SU-DHL-6 (cell line): ENCODE measurements around the gene MTHFD2.

ENCODE experiments used
- H2AFZ ChIP-seq: fragments of 200-600 bp; sonication (generic); 2 replicates; pipeline ENCODE4 v1.6.1; 2014; ENCODE audit warnings: low read depth, mild to moderate bottlenecking, moderate library complexity, mixed read lengths, antibody characterized with exemption, low read length; ENCODE audit not compliant: severe bottlenecking
- H3F3A ChIP-seq: fragments of 200-600 bp; shearing (Covaris generic); 2 replicates; pipeline ENCODE4 v1.6.0; 2016; ENCODE audit warnings: antibody characterized with exemption, mild to moderate bottlenecking; ENCODE audit not compliant: insufficient read depth
- H3K27ac ChIP-seq: fragments of 200-600 bp; sonication (generic); 2 replicates; pipeline ENCODE4 v1.5.1; 2016; ENCODE audit warnings: low read depth, mild to moderate bottlenecking, low read length, moderate library complexity, mixed read lengths
- H3K27me3 ChIP-seq: fragments of 200-600 bp; sonication (generic), shearing (Covaris generic); 2 replicates; pipeline ENCODE4 v1.6.0; 2014; ENCODE audit warnings: mild to moderate bottlenecking, low read length
- H3K36me3 ChIP-seq: fragments of 200-600 bp; sonication (generic); 2 replicates; pipeline ENCODE4 v1.6.1; 2014; ENCODE audit warnings: mild to moderate bottlenecking, low read length, mixed read lengths
- H3K4me2 ChIP-seq: fragments of 300-600, 200-600 bp; shearing (Covaris generic), sonication (generic); 2 replicates; pipeline ENCODE4 v1.6.0; 2014; ENCODE audit warnings: low read length, low read depth, mild to moderate bottlenecking; ENCODE audit not compliant: poor library complexity, severe bottlenecking
- H3K4me3 ChIP-seq: fragments of 200-600 bp; sonication (generic); 2 replicates; pipeline ENCODE4 v1.5.1; 2014; ENCODE audit warnings: antibody characterized with exemption, low read length, mild to moderate bottlenecking, mixed read lengths; ENCODE audit not compliant: insufficient read depth, poor library complexity, severe bottlenecking
- H3K79me2 ChIP-seq: fragments of 200-600 bp; sonication (generic); 2 replicates; pipeline ENCODE4 v1.6.1; 2014; ENCODE audit warnings: mild to moderate bottlenecking, low read length, moderate library complexity; ENCODE audit not compliant: insufficient read depth
- H3K9ac ChIP-seq: fragments of 200-600 bp; sonication (generic); 2 replicates; pipeline ENCODE4 v1.7.0; 2014; ENCODE audit warnings: mild to moderate bottlenecking, low read length
- H3K9me2 ChIP-seq: fragments of 200-600 bp; sonication (generic); replicated peaks from 2 replicates; pipeline ENCODE4 v1.6.1; 2014; ENCODE audit warnings: low read length; ENCODE audit not compliant: insufficient read depth
- H3K9me3 ChIP-seq: fragments of 200-600 bp; sonication (generic); 2 replicates; pipeline ENCODE4 v1.6.1; 2014; ENCODE audit warnings: low read length, mixed read lengths; ENCODE audit not compliant: insufficient read depth
- H4K20me1 ChIP-seq: fragments of 200-600 bp; sonication (generic); 2 replicates; pipeline ENCODE4 v1.6.1; 2014; ENCODE audit warnings: low read depth, mild to moderate bottlenecking, antibody characterized with exemption, low read length, moderate library complexity, mixed read lengths
- EZH2phosphoT487 ChIP-seq: fragments of 200-600 bp; sonication (generic), shearing (Covaris generic); conservative IDR thresholded peaks from 2 replicates; pipeline ENCODE4 v1.6.1; 2018; ENCODE audit warnings: mild to moderate bottlenecking, antibody characterized with exemption, low read length, moderate library complexity, mixed read lengths
- TF ChIP-seq, protein P1 (sequence below): fragments of 200-600 bp; sonication (generic); IDR thresholded peaks from one replicate; pipeline ENCODE4 v1.5.1; 2017; ENCODE audit warnings: antibody characterized with exemption, mild to moderate bottlenecking, low read length, moderate library complexity; ENCODE audit not compliant: insufficient read depth, poor library complexity, severe bottlenecking

Gene MTHFD2

GRCh38 chr2:74219846-74220486 lies 21.6 kb downstream of the MTHFD2 start:
- Histone ChIP-seq H3K9ac (no peak overlapping the region), H3K4me2 (no peak overlapping the region), H3K79me2 (no peaks in the 10 kb centered on the region), H3K9me3 (no peaks in the 10 kb centered on the region), H3K4me3 (no peak overlapping the region), H4K20me1 (no peaks in the 10 kb centered on the region), H2AFZ (no peak overlapping the region), H3K36me3 (peaks cover 13% of the 10 kb centered on the region; the same call in 1 of the 2 replicates), H3K9me2 (no peaks in the 10 kb centered on the region), H3F3A (peaks cover 4% of the 10 kb centered on the region; the same call in 1 of the 2 replicates), H3K27me3 (no peaks in the 10 kb centered on the region), H3K27ac (no peak overlapping the region)
- TF ChIP-seq, protein P1, sequence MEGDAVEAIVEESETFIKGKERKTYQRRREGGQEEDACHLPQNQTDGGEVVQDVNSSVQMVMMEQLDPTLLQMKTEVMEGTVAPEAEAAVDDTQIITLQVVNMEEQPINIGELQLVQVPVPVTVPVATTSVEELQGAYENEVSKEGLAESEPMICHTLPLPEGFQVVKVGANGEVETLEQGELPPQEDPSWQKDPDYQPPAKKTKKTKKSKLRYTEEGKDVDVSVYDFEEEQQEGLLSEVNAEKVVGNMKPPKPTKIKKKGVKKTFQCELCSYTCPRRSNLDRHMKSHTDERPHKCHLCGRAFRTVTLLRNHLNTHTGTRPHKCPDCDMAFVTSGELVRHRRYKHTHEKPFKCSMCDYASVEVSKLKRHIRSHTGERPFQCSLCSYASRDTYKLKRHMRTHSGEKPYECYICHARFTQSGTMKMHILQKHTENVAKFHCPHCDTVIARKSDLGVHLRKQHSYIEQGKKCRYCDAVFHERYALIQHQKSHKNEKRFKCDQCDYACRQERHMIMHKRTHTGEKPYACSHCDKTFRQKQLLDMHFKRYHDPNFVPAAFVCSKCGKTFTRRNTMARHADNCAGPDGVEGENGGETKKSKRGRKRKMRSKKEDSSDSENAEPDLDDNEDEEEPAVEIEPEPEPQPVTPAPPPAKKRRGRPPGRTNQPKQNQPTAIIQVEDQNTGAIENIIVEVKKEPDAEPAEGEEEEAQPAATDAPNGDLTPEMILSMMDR = no peak
- no peak for TF ChIP-seq EZH2phosphoT487

DNA sequence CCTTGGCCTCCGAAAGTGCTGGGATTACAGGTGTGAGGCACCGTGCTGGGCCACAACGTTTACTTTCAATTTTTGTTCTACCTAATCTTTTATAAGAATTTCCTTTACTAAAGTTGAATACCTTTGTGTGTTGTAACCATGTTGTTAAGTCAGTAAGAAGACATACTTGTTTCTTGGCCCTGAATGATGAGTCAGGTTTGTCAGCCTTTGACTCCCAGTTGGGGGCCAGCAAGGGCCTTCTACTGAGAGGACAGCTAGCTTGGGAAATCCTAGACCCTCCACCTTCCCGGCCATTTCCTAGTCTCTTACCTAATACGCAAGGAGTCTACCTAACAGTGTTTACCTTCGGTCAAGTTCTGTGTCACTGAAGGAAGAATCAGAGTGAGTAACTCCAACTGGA lies 22.7 kb downstream of the MTHFD2 start:
- TF ChIP-seq EZH2phosphoT487 = no peak
- H3K79me2 ChIP-seq = no peaks in the 10 kb centered on the region

DNA sequence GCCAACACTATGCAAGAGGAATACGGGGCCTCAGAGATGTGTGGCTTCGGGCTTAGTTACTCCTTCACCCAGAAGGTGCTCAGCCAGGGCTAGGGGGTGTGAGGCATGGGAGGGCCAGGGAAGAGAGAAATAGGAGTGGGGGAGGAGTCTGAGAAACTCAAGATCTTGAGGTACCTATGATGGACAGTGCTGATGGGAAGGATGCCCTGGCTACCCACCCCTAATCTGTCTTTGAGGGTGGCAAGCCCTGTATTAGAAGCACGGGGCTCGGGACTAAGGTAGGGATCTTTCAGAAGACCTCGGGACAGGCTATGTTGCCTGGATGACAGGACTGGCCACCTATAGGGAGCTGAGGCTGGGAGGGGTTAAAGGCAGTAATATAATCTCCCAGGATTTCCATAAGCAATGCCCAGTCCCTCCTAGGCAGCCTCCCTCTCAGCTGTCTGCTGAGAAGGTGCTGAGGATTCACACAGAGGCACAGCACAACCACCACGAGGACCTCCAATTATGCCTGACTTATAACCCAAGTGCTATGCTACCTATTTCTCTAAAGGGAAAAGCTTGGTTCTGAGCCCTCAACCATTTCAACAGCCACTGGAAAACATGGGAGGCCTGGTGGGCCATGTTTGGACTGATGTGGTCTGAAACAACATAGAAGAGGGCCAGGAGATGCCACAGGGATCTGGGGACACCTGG lies 23.3 kb downstream of the MTHFD2 start:
- Histone ChIP-seq H3K27me3 (no peaks in the 10 kb centered on the region), H3K4me2 (no peak overlapping the region), H3K9me3 (no peaks in the 10 kb centered on the region), H3K27ac (no peak overlapping the region), H3K79me2 (no peaks in the 10 kb centered on the region), H4K20me1 (no peaks in the 10 kb centered on the region), H3K9ac (no peak overlapping the region), H2AFZ (no peak overlapping the region), H3K9me2 (no peaks in the 10 kb centered on the region), H3K36me3 (0 out of 2 replicates have a peak, but pooled peaks cover 4% of the 10 kb centered on the region), H3F3A (no peaks in the 10 kb centered on the region; the same call in 1 of the 2 replicates), H3K4me3 (no peak overlapping the region)
- no peak for TF ChIP-seq EZH2phosphoT487
- TF ChIP-seq, protein P1 = no peak

More for the DNA sequence above, 22.7 kb downstream of the MTHFD2 start:
- Histone ChIP-seq H3K27me3 (no peaks in the 10 kb centered on the region), H3K4me3 (no peak overlapping the region), H3F3A (peaks cover under 1% of the 10 kb centered on the region; the same call in 1 of the 2 replicates), H2AFZ (no peak overlapping the region), H3K9me3 (no peaks in the 10 kb centered on the region), H3K36me3 (peaks cover 8% of the 10 kb centered on the region; the same call in 1 of the 2 replicates), H4K20me1 (no peaks in the 10 kb centered on the region), H3K9me2 (no peaks in the 10 kb centered on the region), H3K9ac (no peak overlapping the region), H3K27ac (no peak overlapping the region), H3K4me2 (no peak overlapping the region)

- TF ChIP-seq EZH2phosphoT487 = no peak
- TF ChIP-seq, protein P1 = no peak
- 0 out of 2 replicates have a peak, but pooled peaks cover 2% of the 10 kb centered on the region for H3K36me3 ChIP-seq
- H3K9me3 ChIP-seq = no peaks in the 10 kb centered on the region
- H4K20me1 ChIP-seq = no peaks in the 10 kb centered on the region
- no peak overlapping the region for H3K4me3 ChIP-seq
- H3K9ac ChIP-seq = no peak overlapping the region
- H3K9me2 ChIP-seq = no peaks in the 10 kb centered on the region
- H2AFZ ChIP-seq = no peak overlapping the region
- no peaks in the 10 kb centered on the region for H3K79me2 ChIP-seq
- H3K27ac ChIP-seq = no peak overlapping the region
- H3F3A ChIP-seq = no peaks in the 10 kb centered on the region; the same call in 1 of the 2 replicates
- no peak overlapping the region for H3K4me2 ChIP-seq
- H3K27me3 ChIP-seq = no peaks in the 10 kb centered on the region
Measured at GRCh38 chr2:74222300-74222650, 23.9 kb downstream of the MTHFD2 start.
